Liver (tissue), 9 donors: ENCODE data around the gene SIX1. TPM values are rescaled to one million over a fixed set of nuclear protein-coding genes. Genes with fewer than 3 reads are reported as not detected.

Source experiments
- DNase-seq: peaks from one replicate; pipeline ENCODE4 v3.0.0-alpha.2; 2017; ENCODE audit warnings: low spot score
- H3K27ac ChIP-seq, 2 donors: one replicate each; pipeline ENCODE4 v1.7.0; 2013; ENCODE audit warnings: inconsistent platforms in 2 of 2, low read length in 2 of 2, control low read depth in 1 of 2, low read depth in 1 of 2, mild to moderate bottlenecking in 1 of 2
- H3K27me3 ChIP-seq, 4 donors: one replicate each; pipeline versions ENCODE4 v1.6.1 to v1.7.0; 2013; ENCODE audit warnings: low read length in 3 of 4, inconsistent platforms in 1 of 4, mild to moderate bottlenecking in 1 of 4, moderate library complexity in 1 of 4; ENCODE audit not compliant: control insufficient read depth in 4 of 4, insufficient read depth in 4 of 4
- H3K36me3 ChIP-seq, 4 donors: one replicate each; pipeline versions ENCODE4 v1.6.1 to v1.7.0; 2013; ENCODE audit warnings: low read length in 3 of 4, mild to moderate bottlenecking in 3 of 4, low read depth in 1 of 4, moderate library complexity in 1 of 4; ENCODE audit not compliant: control insufficient read depth in 4 of 4, insufficient read depth in 3 of 4
- H3K4me1 ChIP-seq, 4 donors: one replicate each; pipeline versions ENCODE4 v1.6.1 to v1.7.0; 2013; ENCODE audit warnings: low read length in 3 of 4, mild to moderate bottlenecking in 3 of 4, moderate library complexity in 1 of 4; ENCODE audit not compliant: control insufficient read depth in 4 of 4, insufficient read depth in 4 of 4
- H3K4me3 ChIP-seq, 3 donors: one replicate each; pipeline versions ENCODE4 v1.6.1 to v1.7.0; 2013; ENCODE audit warnings: low read length in 3 of 3, control low read depth in 1 of 3, low read depth in 1 of 3, mild to moderate bottlenecking in 1 of 3
- H3K9ac ChIP-seq, 2 donors: one replicate each; pipeline ENCODE4 v1.7.0; 2013; ENCODE audit warnings: low read length in 2 of 2, mild to moderate bottlenecking in 2 of 2, moderate library complexity in 2 of 2, control low read depth in 1 of 2, low read depth in 1 of 2
- H3K9me3 ChIP-seq, 4 donors: one replicate each; pipeline versions ENCODE4 v1.6.1 to v1.7.0; 2013; ENCODE audit warnings: low read length in 3 of 4; ENCODE audit not compliant: control insufficient read depth in 4 of 4
- EGR1 ChIP-seq, 2 donors: IDR thresholded peaks; 2 replicates each; pipeline ENCODE4 v1.6.1; 2016 to 2018; ENCODE audit warnings: antibody characterized with exemption in 2 of 2, low read depth in 2 of 2
- FOXA1 ChIP-seq: IDR thresholded peaks from 2 replicates; pipeline ENCODE4 v1.6.1; 2016; ENCODE audit warnings: antibody characterized with exemption
- FOXA2 ChIP-seq: IDR thresholded peaks from 2 replicates; pipeline ENCODE4 v1.6.1; 2016; ENCODE audit warnings: antibody characterized with exemption
- GABPA ChIP-seq, 2 donors: IDR thresholded peaks in 1 of 2; conservative IDR thresholded peaks in 1 of 2; 2 replicates each; pipeline ENCODE4 v1.6.1; 2016; ENCODE audit warnings: antibody characterized with exemption in 2 of 2, mild to moderate bottlenecking in 1 of 2, moderate library complexity in 1 of 2
- HNF4A ChIP-seq, 2 donors: conservative IDR thresholded peaks; 2 replicates each; pipeline ENCODE4 v1.6.1; 2016; ENCODE audit warnings: antibody characterized with exemption in 2 of 2, mild to moderate bottlenecking in 2 of 2
- HNF4G ChIP-seq: IDR thresholded peaks from 2 replicates; pipeline ENCODE4 v1.6.1; 2016; ENCODE audit warnings: antibody characterized with exemption
- JUND ChIP-seq, 2 donors: IDR thresholded peaks; 2 replicates each; pipeline ENCODE4 v1.6.1; 2016; ENCODE audit warnings: antibody characterized with exemption in 2 of 2
- NR2F2 ChIP-seq: IDR thresholded peaks from 2 replicates; pipeline ENCODE4 v1.6.1; 2016; ENCODE audit warnings: antibody characterized with exemption
- RAD21 ChIP-seq, 2 donors: IDR thresholded peaks; 2 replicates each; pipeline ENCODE4 v1.6.1; 2016; ENCODE audit warnings: antibody characterized with exemption in 2 of 2, mild to moderate bottlenecking in 2 of 2
- RXRA ChIP-seq, 2 donors: IDR thresholded peaks; 2 replicates each; pipeline ENCODE4 v1.6.1; 2017 to 2018; ENCODE audit warnings: antibody characterized with exemption in 2 of 2, mild to moderate bottlenecking in 1 of 2
- SP1 ChIP-seq: IDR thresholded peaks from 2 replicates; pipeline ENCODE4 v1.6.1; 2018; ENCODE audit warnings: antibody characterized with exemption, mild to moderate bottlenecking
- TAF1 ChIP-seq: conservative IDR thresholded peaks from 2 replicates; pipeline ENCODE4 v1.6.1; 2016; ENCODE audit warnings: antibody characterized with exemption, mild to moderate bottlenecking
- YY1 ChIP-seq: IDR thresholded peaks from 2 replicates; pipeline ENCODE4 v1.6.1; 2016; ENCODE audit warnings: antibody characterized with exemption, mild to moderate bottlenecking
- WGBS: extraction: QIAGEN DNeasy Blood & Tissue Kit; methylation state at CpG from one replicate; pipeline ENCODE4 v1.1.7; 2013; 5-methylcytosine and 5-hydroxymethylcytosine counted together
- polyA plus RNA-seq, 2 donors: library from polyadenylated mRNA; stranded (reverse) in 1 of 2; unstranded in 1 of 2; fragments of 200-250 nt in 1 of 2; fragments of >200 nt in 1 of 2; fragmentation: Nextera tagmentation in 1 of 2; extraction: Ambion mirVana in 1 of 2; gene quantifications; one replicate each; pipeline versions ENCODE4 v1.2.1 to v1.2.3, GENCODE V29; 2013 to 2015
- total RNA-seq, 2 donors: library from RNA; depleted of rRNA; stranded (reverse); fragments of >200 nt; gene quantifications; one replicate each; pipeline ENCODE4 v1.2.3, GENCODE V29; 2014
- TF ChIP-seq, protein P1 (sequence below): IDR thresholded peaks from 2 replicates; pipeline ENCODE4 v1.6.1; 2016; ENCODE audit warnings: antibody characterized with exemption
- TF ChIP-seq, protein P2 (sequence below): IDR thresholded peaks from 2 replicates; pipeline ENCODE4 v1.6.1; 2016; ENCODE audit warnings: antibody characterized with exemption, mild to moderate bottlenecking
- TF ChIP-seq, protein P3 (sequence below): IDR thresholded peaks from 2 replicates; pipeline ENCODE4 v1.6.1; 2016; ENCODE audit warnings: antibody characterized with exemption
- TF ChIP-seq, protein P4 (sequence below): fragments of 150-350 bp; IDR thresholded peaks from 2 replicates; pipeline ENCODE4 v1.5.1; 2017; ENCODE audit warnings: improper control_type of control experiment, low read depth, low read length; ENCODE audit not compliant: missing input control
- TF ChIP-seq, protein P5 (sequence below): IDR thresholded peaks from 2 replicates; pipeline ENCODE4 v1.6.1; 2016; ENCODE audit warnings: antibody characterized with exemption
- donor health status: healthy.
- donor health status: healthy.
- donor health status: healthy.
- donor health status: healthy.
- donor health status: healthy.

SIX1 gene
- total and polyA plus RNA-seq, 4 donors: not detected

DNA sequence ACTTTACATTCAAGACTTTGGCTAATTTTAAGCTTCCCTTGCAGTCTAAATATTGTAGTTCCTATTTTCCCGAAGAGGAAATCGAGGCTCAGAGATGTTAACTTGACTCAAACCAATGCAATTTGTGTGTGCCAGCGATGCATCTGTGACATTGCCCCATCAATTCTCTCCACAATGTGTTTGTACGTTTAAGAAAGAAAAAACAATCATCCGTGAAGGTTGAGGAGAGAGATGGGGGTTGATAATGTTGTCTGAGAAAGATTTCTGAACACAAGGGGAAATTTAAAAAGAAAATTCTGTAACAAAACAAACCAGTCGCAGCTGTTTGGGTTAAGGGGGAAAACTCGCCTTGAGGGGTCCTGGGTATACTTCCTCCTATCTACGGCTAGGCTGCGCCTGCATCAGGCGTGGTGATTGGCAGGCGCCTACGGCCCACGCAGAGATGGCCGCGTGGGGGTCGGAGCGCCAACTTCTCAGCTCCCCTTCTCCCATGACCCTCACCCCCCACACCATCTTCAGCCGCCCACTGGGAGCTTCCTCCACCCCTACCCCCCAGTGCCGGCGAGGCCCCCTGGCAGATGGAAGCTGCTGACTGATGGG is 12.3 kb downstream of the SIX1 start:
- TF ChIP-seq TAF1: no peak
- TF ChIP-seq, protein P1, sequence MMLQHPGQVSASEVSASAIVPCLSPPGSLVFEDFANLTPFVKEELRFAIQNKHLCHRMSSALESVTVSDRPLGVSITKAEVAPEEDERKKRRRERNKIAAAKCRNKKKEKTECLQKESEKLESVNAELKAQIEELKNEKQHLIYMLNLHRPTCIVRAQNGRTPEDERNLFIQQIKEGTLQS: no peak
- TF ChIP-seq RXRA (IDR thresholded peaks at IDR 0.05): no peak
- TF ChIP-seq, protein P2, sequence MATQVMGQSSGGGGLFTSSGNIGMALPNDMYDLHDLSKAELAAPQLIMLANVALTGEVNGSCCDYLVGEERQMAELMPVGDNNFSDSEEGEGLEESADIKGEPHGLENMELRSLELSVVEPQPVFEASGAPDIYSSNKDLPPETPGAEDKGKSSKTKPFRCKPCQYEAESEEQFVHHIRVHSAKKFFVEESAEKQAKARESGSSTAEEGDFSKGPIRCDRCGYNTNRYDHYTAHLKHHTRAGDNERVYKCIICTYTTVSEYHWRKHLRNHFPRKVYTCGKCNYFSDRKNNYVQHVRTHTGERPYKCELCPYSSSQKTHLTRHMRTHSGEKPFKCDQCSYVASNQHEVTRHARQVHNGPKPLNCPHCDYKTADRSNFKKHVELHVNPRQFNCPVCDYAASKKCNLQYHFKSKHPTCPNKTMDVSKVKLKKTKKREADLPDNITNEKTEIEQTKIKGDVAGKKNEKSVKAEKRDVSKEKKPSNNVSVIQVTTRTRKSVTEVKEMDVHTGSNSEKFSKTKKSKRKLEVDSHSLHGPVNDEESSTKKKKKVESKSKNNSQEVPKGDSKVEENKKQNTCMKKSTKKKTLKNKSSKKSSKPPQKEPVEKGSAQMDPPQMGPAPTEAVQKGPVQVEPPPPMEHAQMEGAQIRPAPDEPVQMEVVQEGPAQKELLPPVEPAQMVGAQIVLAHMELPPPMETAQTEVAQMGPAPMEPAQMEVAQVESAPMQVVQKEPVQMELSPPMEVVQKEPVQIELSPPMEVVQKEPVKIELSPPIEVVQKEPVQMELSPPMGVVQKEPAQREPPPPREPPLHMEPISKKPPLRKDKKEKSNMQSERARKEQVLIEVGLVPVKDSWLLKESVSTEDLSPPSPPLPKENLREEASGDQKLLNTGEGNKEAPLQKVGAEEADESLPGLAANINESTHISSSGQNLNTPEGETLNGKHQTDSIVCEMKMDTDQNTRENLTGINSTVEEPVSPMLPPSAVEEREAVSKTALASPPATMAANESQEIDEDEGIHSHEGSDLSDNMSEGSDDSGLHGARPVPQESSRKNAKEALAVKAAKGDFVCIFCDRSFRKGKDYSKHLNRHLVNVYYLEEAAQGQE: no peak
- no peak for TF ChIP-seq HNF4A (conservative IDR thresholded peaks at IDR 0.05)
- TF ChIP-seq NR2F2: no peak
- no peak for TF ChIP-seq FOXA2
- TF ChIP-seq JUND (IDR thresholded peaks at IDR 0.05): no peak
- TF ChIP-seq RAD21 (IDR thresholded peaks at IDR 0.05): no peak
- no peak for TF ChIP-seq FOXA1
- TF ChIP-seq EGR1 (IDR thresholded peaks at IDR 0.05; ENCODE audit: low read depth in 2 of 2): no peak
- TF ChIP-seq GABPA (IDR thresholded peaks at IDR 0.05 in 1 of 2, conservative IDR thresholded peaks at IDR 0.05 in 1 of 2): no peak
- TF ChIP-seq SP1: no peak
- TF ChIP-seq HNF4G: no peak
- no peak for TF ChIP-seq YY1
- TF ChIP-seq, protein P3, sequence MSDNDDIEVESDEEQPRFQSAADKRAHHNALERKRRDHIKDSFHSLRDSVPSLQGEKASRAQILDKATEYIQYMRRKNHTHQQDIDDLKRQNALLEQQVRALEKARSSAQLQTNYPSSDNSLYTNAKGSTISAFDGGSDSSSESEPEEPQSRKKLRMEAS: no peak
- TF ChIP-seq, protein P4, sequence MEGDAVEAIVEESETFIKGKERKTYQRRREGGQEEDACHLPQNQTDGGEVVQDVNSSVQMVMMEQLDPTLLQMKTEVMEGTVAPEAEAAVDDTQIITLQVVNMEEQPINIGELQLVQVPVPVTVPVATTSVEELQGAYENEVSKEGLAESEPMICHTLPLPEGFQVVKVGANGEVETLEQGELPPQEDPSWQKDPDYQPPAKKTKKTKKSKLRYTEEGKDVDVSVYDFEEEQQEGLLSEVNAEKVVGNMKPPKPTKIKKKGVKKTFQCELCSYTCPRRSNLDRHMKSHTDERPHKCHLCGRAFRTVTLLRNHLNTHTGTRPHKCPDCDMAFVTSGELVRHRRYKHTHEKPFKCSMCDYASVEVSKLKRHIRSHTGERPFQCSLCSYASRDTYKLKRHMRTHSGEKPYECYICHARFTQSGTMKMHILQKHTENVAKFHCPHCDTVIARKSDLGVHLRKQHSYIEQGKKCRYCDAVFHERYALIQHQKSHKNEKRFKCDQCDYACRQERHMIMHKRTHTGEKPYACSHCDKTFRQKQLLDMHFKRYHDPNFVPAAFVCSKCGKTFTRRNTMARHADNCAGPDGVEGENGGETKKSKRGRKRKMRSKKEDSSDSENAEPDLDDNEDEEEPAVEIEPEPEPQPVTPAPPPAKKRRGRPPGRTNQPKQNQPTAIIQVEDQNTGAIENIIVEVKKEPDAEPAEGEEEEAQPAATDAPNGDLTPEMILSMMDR: no peak
- TF ChIP-seq, protein P5, sequence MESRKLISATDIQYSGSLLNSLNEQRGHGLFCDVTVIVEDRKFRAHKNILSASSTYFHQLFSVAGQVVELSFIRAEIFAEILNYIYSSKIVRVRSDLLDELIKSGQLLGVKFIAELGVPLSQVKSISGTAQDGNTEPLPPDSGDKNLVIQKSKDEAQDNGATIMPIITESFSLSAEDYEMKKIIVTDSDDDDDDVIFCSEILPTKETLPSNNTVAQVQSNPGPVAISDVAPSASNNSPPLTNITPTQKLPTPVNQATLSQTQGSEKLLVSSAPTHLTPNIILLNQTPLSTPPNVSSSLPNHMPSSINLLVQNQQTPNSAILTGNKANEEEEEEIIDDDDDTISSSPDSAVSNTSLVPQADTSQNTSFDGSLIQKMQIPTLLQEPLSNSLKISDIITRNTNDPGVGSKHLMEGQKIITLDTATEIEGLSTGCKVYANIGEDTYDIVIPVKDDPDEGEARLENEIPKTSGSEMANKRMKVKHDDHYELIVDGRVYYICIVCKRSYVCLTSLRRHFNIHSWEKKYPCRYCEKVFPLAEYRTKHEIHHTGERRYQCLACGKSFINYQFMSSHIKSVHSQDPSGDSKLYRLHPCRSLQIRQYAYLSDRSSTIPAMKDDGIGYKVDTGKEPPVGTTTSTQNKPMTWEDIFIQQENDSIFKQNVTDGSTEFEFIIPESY: no peak
- Histone ChIP-seq H3K9ac (no peak overlapping the region), H3K36me3 (no peaks in the 10 kb centered on the region), H3K4me1 (peaks cover 2 to 11% (median 6%) of the 10 kb centered on the region in 4 donors), H3K9me3 (peaks cover 0 to 4% (median 0%) of the 10 kb centered on the region in 4 donors), H3K4me3 (no peak overlapping the region), H3K27me3 (peaks cover 2 to 24% (median 15%) of the 10 kb centered on the region in 4 donors), H3K27ac (no peak overlapping the region)
- 33% methylated on average over 20 of the region's 20 CpGs for WGBS
- DNase-seq: no peak
